ENCODE measurements around the gene MAPKAPK5.

The MAPKAPK5 gene

GRCh38 chr12:111858778-111859177 lies 16.8 kb downstream of the MAPKAPK5 start:
- TF ChIP-seq, protein P1, sequence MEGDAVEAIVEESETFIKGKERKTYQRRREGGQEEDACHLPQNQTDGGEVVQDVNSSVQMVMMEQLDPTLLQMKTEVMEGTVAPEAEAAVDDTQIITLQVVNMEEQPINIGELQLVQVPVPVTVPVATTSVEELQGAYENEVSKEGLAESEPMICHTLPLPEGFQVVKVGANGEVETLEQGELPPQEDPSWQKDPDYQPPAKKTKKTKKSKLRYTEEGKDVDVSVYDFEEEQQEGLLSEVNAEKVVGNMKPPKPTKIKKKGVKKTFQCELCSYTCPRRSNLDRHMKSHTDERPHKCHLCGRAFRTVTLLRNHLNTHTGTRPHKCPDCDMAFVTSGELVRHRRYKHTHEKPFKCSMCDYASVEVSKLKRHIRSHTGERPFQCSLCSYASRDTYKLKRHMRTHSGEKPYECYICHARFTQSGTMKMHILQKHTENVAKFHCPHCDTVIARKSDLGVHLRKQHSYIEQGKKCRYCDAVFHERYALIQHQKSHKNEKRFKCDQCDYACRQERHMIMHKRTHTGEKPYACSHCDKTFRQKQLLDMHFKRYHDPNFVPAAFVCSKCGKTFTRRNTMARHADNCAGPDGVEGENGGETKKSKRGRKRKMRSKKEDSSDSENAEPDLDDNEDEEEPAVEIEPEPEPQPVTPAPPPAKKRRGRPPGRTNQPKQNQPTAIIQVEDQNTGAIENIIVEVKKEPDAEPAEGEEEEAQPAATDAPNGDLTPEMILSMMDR (conservative IDR thresholded peaks at IDR 0.05) = no peak
- no peak overlapping the region for H3K27ac ChIP-seq

- no peak overlapping the region for H3K27ac ChIP-seq
- TF ChIP-seq, protein P1 (conservative IDR thresholded peaks at IDR 0.05) = no peak
Measured at GRCh38 chr12:111864913-111865312, 22.9 kb downstream of the MAPKAPK5 start.

DNA sequence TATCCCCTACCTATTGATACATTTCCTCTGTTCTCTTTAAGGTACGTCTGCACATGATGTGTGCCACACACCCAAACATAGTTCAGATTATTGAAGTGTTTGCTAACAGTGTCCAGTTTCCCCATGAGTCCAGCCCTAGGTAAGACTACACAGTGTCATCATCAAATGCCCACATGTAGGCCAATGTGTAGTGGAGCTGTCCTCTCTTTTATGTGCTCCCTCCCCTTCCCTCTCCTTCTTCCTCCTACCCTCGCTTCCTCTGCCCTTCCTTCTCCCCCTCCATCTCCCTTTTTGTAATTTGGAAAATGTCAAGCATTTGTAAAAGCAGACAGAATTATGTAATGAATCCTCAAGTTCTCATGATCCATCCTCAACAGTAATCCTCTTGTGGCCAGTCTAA lies 25.5 kb downstream of the MAPKAPK5 start:
- H3K27ac ChIP-seq = no peak overlapping the region
- TF ChIP-seq, protein P1 (conservative IDR thresholded peaks at IDR 0.05) = no peak

DNA sequence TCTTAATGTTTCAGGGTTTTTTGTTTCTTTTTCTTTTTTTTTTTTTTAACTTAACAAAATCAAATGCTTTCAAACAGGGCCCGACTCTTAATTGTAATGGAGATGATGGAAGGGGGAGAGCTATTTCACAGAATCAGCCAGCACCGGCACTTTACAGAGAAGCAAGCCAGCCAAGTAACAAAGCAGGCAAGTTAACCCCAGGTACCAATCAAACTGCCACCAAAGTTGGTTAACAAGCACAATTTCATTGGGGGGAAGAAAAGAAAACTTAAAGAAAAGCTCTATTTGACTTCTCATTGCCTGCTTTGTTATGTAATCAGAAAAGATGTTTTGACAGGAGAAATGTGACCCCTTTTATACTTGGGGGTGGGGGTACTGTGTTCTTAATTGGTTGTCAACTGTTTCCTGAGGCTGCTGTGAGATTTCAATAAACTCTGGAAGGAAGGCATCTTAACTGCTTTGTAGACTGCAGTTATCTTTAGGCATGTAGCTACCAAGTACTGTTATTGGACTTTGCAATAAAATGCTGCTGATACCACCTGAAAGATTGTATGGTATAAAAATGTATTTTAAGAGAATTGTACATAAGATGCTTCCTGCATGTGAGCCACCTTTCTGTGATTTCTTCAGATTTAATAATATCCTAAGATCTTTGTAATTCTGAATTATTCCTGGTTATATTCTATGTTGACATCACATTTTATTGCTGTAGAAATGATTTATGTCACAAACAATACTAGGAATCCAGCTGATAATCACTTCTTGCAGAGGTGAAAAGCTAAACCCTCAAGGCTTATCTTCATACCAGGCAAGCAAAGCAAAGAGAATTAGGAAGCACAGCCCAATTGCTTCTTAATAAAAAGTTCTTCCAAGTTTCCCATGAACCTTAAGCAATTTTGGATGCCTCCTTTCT lies 26.9 kb downstream of the MAPKAPK5 start:
- no peak overlapping the region for H3K27ac ChIP-seq
- TF ChIP-seq, protein P1 (conservative IDR thresholded peaks at IDR 0.05) = no peak

GRCh38 chr12:111869671-111870070 lies 27.6 kb downstream of the MAPKAPK5 start:
- TF ChIP-seq, protein P1 (conservative IDR thresholded peaks at IDR 0.05) = no peak
- no peak overlapping the region for H3K27ac ChIP-seq

DNA sequence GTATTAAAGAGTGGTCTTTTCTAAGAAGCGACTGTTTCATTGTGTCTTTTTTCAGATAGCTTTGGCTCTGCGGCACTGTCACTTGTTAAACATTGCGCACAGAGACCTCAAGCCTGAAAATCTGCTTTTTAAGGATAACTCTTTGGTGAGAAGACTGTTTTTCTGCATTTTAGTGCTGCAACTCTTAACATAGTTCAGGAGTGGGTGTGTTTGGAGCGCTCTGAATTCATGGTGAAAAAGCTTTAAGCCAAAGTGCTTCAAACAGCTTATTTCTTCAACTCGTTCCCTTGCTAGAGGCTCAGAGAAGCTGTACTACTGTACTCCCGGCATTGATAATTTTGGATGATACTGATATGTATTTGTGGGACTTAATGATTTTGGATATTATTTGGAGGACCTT lies 28.2 kb downstream of the MAPKAPK5 start:
- TF ChIP-seq, protein P1 (conservative IDR thresholded peaks at IDR 0.05) = no peak
- no peak overlapping the region for H3K27ac ChIP-seq

DNA sequence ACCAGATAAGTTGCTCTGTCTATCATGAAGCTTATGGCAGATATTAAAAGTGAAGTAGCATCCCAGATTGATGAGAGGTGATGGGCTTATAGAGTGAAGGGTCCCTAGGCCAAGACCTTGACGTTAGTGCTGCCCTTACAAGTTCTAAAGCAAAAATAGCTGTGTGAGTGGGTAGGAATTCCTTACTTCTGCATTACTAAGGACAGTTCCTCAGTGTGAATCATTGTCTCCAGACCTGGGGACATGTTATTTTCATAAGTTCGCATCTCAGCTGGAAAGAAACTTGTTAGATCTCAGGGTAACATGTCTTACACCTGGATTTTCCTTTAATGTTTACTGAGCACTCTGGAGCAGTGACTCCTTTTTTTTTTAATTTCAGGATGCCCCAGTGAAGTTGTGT lies 28.7 kb downstream of the MAPKAPK5 start:
- TF ChIP-seq, protein P1 (conservative IDR thresholded peaks at IDR 0.05) = no peak
- no peak overlapping the region for H3K27ac ChIP-seq
